ENCODE measurements around the gene ANXA6. TPM values are rescaled to one million over a fixed set of nuclear protein-coding genes. Genes with fewer than 3 reads are reported as not detected.

The ANXA6 gene
- total RNA-seq, 4 donors from 2014 or later: 8.6 to 80.3 (median 24.9) TPM

- no peak for TF ChIP-seq POLR2A (IDR thresholded peaks at IDR 0.05)
- no peak for TF ChIP-seq CTCF (IDR thresholded peaks at IDR 0.05)
- Histone ChIP-seq H3K27ac (no peak overlapping the region), H3K4me1 (peaks cover 49 to 88% (median 70%) of the 10 kb centered on the region in 3 donors), H3K9me3 (no peaks in the 10 kb centered on the region), H3K36me3 (peaks cover 0 to 84% (median 12%) of the 10 kb centered on the region in 3 donors), H3K4me3 (no peak overlapping the region), H3K27me3 (no peaks in the 10 kb centered on the region)
- no peak for DNase-seq
- 95 to 97% methylated on average over 8 to 10 of the region's 12 CpGs for WGBS, 2 donors
- intact Hi-C loops (cut with DNase I): no loop called here
Observed at GRCh38 chr5:151064916-151065499, 92.6 kb downstream of the ANXA6 start.

GRCh38 chr5:151063142-151063989 is 94.2 kb downstream of the ANXA6 start:
- Histone ChIP-seq H3K27ac (peak overlapping the region; percentile 25 to 75 (median 68)), H3K36me3 (peaks cover 0 to 86% (median 17%) of the 10 kb centered on the region in 3 donors), H3K4me3 (peak overlapping the region in 1 of 4 donors; percentile 22), H3K9me3 (no peaks in the 10 kb centered on the region), H3K27me3 (no peaks in the 10 kb centered on the region), H3K4me1 (peaks cover 33 to 75% (median 55%) of the 10 kb centered on the region in 3 donors)
- DNase-seq: no peak
- WGBS, 2 donors: 57 to 65% methylated on average over 10 to 14 of the region's 17 CpGs
- intact Hi-C loops (cut with DNase I): no loop called here
- TF ChIP-seq CTCF (IDR thresholded peaks at IDR 0.05) (no peak), POLR2A (IDR thresholded peaks at IDR 0.05) (no peak)

- H3K9me3 ChIP-seq: no peaks in the 10 kb centered on the region
- peaks cover 0 to 88% (median 17%) of the 10 kb centered on the region in 3 donors for H3K36me3 ChIP-seq
- H3K27ac ChIP-seq: peak overlapping the region in 3 of 4 donors; percentile 63 to 75 (median 72)
- peaks cover 28 to 67% (median 47%) of the 10 kb centered on the region in 3 donors for H3K4me1 ChIP-seq
- DNase-seq: no peak
- intact Hi-C loops (cut with DNase I): no loop called here
- TF ChIP-seq POLR2A (IDR thresholded peaks at IDR 0.05) (no peak), CTCF (IDR thresholded peaks at IDR 0.05) (no peak)
- no peak overlapping the region for H3K4me3 ChIP-seq
- 81 to 100% methylated on average over 2 to 5 of the region's 5 CpGs for WGBS, 2 donors
- H3K27me3 ChIP-seq: no peaks in the 10 kb centered on the region
Observed at GRCh38 chr5:151062405-151063141, 95.0 kb downstream of the ANXA6 start.

- WGBS, 2 donors: 93 to 95% methylated on average over 6 of the region's 6 CpGs
- no peak for TF ChIP-seq CTCF (IDR thresholded peaks at IDR 0.05)
- no peak for TF ChIP-seq POLR2A (IDR thresholded peaks at IDR 0.05)
- H3K27me3 ChIP-seq: no peaks in the 10 kb centered on the region
- H3K9me3 ChIP-seq: no peaks in the 10 kb centered on the region
- no peak overlapping the region for H3K4me3 ChIP-seq
- intact Hi-C loops (cut with DNase I): no loop called here
- DNase-seq: no peak
- H3K36me3 ChIP-seq: peaks cover 0 to 94% (median 22%) of the 10 kb centered on the region in 3 donors
- H3K4me1 ChIP-seq: peaks cover 19 to 50% (median 35%) of the 10 kb centered on the region in 3 donors
- H3K27ac ChIP-seq: peak overlapping the region in 3 of 4 donors; percentile 18 to 59 (median 49)
Observed at GRCh38 chr5:151060742-151061141, 96.8 kb downstream of the ANXA6 start.

All from esophagus squamous epithelium (tissue), 5 donors.